BE2C (cell line): Measurements from ENCODE around the gene TAAR9. TPM values are rescaled to one million over a fixed set of nuclear protein-coding genes. Genes with fewer than 3 reads are reported as not detected.

ENCODE experiments used
- DNase-seq: peaks from one replicate; pipeline ENCODE4 v3.0.0-alpha.2; 2020
- H3K27me3 ChIP-seq: fragments of 250-450 bp; sonication (Bioruptor Pico); 2 replicates; pipeline ENCODE4 v1.5.1; 2020; ENCODE audit warnings: mild to moderate bottlenecking
- H3K36me3 ChIP-seq: fragments of 250-450 bp; sonication (Bioruptor Pico); 2 replicates; pipeline ENCODE4 v1.5.1; 2020; ENCODE audit warnings: mild to moderate bottlenecking
- H3K4me1 ChIP-seq: fragments of 250-450 bp; sonication (Bioruptor Pico); 2 replicates; pipeline ENCODE4 v1.5.1; 2020
- H3K4me3 ChIP-seq: 2 replicates; pipeline ENCODE4 v1.5.1; 2011; ENCODE audit warnings: low read depth, low read length
- H3K9me3 ChIP-seq: fragments of 250-450 bp; sonication (Bioruptor Pico); 2 replicates; pipeline ENCODE4 v1.5.1; 2020
- CTCF ChIP-seq: IDR thresholded peaks from 2 replicates; pipeline ENCODE4 v1.5.1; 2012; ENCODE audit warnings: mild to moderate bottlenecking, low read depth, low read length
- polyA plus RNA-seq: library from polyadenylated mRNA; unstranded; fragments of >200 nt; gene quantifications from one replicate; pipeline ENCODE4 v1.2.1, GENCODE V29; 2012; ENCODE audit warnings: low read depth, missing spikeins; ENCODE audit not compliant: insufficient read length, insufficient read depth

TAAR9 gene
- not detected for polyA plus RNA-seq

GRCh38 chr6:132537977-132538376 lies at the start of gene TAAR9:
Gene TAAR9, plus strand, starts transcription at chr6:132538277. Its CDS starts 13 bp downstream, at chr6:132538290.
- no peaks in the 10 kb centered on the region for H3K36me3 ChIP-seq
- no peak for DNase-seq
- no peaks in the 10 kb centered on the region for H3K9me3 ChIP-seq
- no peak for TF ChIP-seq CTCF
- H3K4me1 ChIP-seq, result no peaks in the 10 kb centered on the region
- peaks cover 53% of the 10 kb centered on the region for H3K27me3 ChIP-seq
- no peak within 1 kb of the TSS for H3K4me3 ChIP-seq

- no peak for TF ChIP-seq CTCF
- no peak for DNase-seq
- Histone ChIP-seq H3K4me3 (no peak overlapping the region), H3K4me1 (peaks cover 3% of the 10 kb centered on the region; the same call in 1 of the 2 replicates), H3K36me3 (no peaks in the 10 kb centered on the region), H3K9me3 (no peaks in the 10 kb centered on the region), H3K27me3 (no peaks in the 10 kb centered on the region)
Measured at GRCh38 chr6:132489376-132489775, 48.7 kb upstream of the TAAR9 start.

GRCh38 chr6:132490024-132490423 lies 48.1 kb upstream of the TAAR9 start:
- TF ChIP-seq CTCF, result no peak
- Histone ChIP-seq H3K27me3 (no peaks in the 10 kb centered on the region), H3K4me1 (peaks cover 3% of the 10 kb centered on the region; the same call in 1 of the 2 replicates), H3K36me3 (no peaks in the 10 kb centered on the region), H3K9me3 (no peaks in the 10 kb centered on the region), H3K4me3 (no peak overlapping the region)
- DNase-seq, result no peak

GRCh38 chr6:132490478-132491204 lies 47.4 kb upstream of the TAAR9 start:
- Histone ChIP-seq H3K9me3 (no peaks in the 10 kb centered on the region), H3K27me3 (no peaks in the 10 kb centered on the region), H3K4me1 (peaks cover 3% of the 10 kb centered on the region; the same call in 1 of the 2 replicates), H3K36me3 (no peaks in the 10 kb centered on the region), H3K4me3 (no peak overlapping the region)
- DNase-seq, result no peak
- TF ChIP-seq CTCF, result no peak

- H3K9me3 ChIP-seq, result no peaks in the 10 kb centered on the region
Measured at GRCh38 chr6:132491303-132491702, 46.8 kb upstream of the TAAR9 start.

More at GRCh38 chr6:132491303-132491702, 46.8 kb upstream of the TAAR9 start:
- no peak for TF ChIP-seq CTCF
- no peak overlapping the region for H3K4me3 ChIP-seq
- peaks cover 3% of the 10 kb centered on the region; the same call in 1 of the 2 replicates for H3K4me1 ChIP-seq
- DNase-seq, result peak; percentile 23
- no peaks in the 10 kb centered on the region for H3K36me3 ChIP-seq
- H3K27me3 ChIP-seq, result no peaks in the 10 kb centered on the region
